GM18508 (cell line): ENCODE measurements around the gene BMAL1.

Source experiments
- ATAC-seq: cut with Tn5 transposase; IDR thresholded peaks from one replicate; pipeline ENCODE4 v1.9.1; 2021; ENCODE audit warnings: moderate number of reproducible peaks; ENCODE audit not compliant: insufficient read depth, unreplicated experiment

Gene BMAL1

GRCh38 chr11:13313005-13313819 lies 35.6 kb downstream of the BMAL1 start:
- ATAC-seq: no peak

- no peak for ATAC-seq
Observed at GRCh38 chr11:13314676-13315394, 37.2 kb downstream of the BMAL1 start.

- no peak for ATAC-seq
Observed at GRCh38 chr11:13315517-13316432, 38.2 kb downstream of the BMAL1 start.

- no peak for ATAC-seq
Observed at GRCh38 chr11:13316528-13316961, 39.0 kb downstream of the BMAL1 start.

GRCh38 chr11:13317293-13318080 lies 39.9 kb downstream of the BMAL1 start:
- no peak for ATAC-seq

GRCh38 chr11:13318498-13319295 lies 41.1 kb downstream of the BMAL1 start:
- ATAC-seq: no peak

- no peak for ATAC-seq
Observed at GRCh38 chr11:13320688-13321087, 43.1 kb downstream of the BMAL1 start.

- no peak for ATAC-seq
Observed at GRCh38 chr11:13321431-13321830, 43.8 kb downstream of the BMAL1 start.

- ATAC-seq: no peak
Observed at GRCh38 chr11:13324141-13324540, 46.6 kb downstream of the BMAL1 start.

GRCh38 chr11:13324709-13325108 lies 47.1 kb downstream of the BMAL1 start:
- ATAC-seq: no peak

GRCh38 chr11:13327421-13327820 lies 49.8 kb downstream of the BMAL1 start:
- ATAC-seq: no peak

- no peak for ATAC-seq
Observed at GRCh38 chr11:13328286-13328685, 50.7 kb downstream of the BMAL1 start.

- ATAC-seq: no peak
Observed at GRCh38 chr11:13329670-13330356, 52.2 kb downstream of the BMAL1 start.

GRCh38 chr11:13332124-13332523 lies 54.5 kb downstream of the BMAL1 start:
- ATAC-seq: no peak

- peak; percentile 27 for ATAC-seq
Observed at GRCh38 chr11:13333456-13333957, 55.9 kb downstream of the BMAL1 start.

GRCh38 chr11:13334034-13334786 lies 56.6 kb downstream of the BMAL1 start:
- no peak for ATAC-seq

GRCh38 chr11:13335319-13335718 lies 57.7 kb downstream of the BMAL1 start:
- ATAC-seq: no peak
